Glomerular visceral epithelial cell (primary cell): Measurements from ENCODE around the gene MAPK9.
A peak's percentile ranks its signal among the peaks of the same experiment; 100 is the strongest.

Experiments
- DNase-seq: peaks from one replicate; pipeline ENCODE4 v3.0.0-alpha.2; 2016; ENCODE audit errors: extremely low spot score

MAPK9 gene

DNA sequence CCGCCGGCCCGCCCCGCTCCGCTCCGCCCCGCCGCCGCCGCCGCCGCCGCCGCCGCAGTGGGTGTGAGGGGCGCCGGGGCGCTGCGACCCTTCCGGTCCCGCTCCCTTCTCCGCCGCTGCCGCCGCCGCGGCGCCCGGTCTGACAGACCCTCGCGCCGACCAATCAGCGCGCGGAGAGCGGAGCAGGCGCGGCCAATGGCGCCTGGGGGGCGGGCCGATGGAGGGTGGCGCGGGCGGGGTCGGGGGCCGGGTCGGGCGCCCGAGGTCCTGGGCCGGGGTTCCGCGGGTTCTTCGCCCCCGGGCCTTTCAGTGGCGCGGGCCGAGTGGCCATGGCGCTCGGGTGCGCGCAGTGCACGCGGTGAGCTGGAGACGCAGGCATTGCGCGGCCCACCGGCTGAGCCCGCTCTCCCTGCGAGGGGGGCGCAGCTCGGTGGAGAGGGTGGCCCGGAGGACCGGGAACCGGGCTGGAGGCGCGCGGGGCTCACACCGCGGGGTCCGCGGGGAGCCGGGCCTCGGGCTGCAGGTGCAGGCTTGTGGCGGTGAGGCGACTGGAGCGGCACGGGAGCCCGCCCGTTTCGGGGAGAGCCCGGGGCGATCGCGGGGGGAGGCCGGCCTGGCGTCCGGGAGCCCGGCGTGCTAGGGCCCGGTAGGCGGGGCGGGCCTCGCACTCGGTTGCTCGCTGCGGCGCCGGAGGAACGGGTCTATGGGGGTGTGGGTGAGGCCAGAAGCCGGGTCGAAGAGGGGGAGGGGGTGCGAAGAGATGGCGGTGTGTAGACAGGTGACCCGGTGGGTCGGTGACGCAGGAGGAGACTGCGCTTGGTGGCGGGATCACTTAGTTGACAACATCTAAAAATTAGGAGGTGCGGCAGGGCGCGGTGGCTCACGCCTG is at the start of gene MAPK9:
MAPK9 (minus strand) TSS at position 141 of the 889 bp plus-strand sequence. CDS start 11,522 bp downstream, outside the sequence.
- DNase-seq = peak; percentile 87

- no peak for DNase-seq
These were observed 49.7 kb upstream of the MAPK9 start for GRCh38 chr5:180341595-180341994.

DNA sequence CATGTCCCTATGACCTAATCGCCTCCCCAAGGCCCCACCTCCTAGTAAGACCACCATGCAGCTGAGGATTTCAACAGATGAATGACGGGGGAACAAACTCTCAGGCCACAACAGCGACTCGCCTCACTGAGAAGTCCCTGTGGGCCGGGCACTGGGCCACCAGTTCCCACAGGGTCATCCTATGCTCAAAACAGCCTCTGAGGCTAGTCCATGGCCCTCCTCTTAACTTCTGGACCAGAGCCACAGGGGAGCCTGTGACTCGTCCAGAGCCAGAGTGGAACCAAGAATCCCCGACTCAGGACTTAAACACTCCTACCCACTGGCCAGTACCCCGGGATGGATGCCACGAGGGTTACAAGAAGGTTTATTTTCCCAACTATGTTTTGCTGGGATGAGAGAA is 49.0 kb upstream of the MAPK9 start:
- DNase-seq = no peak

DNA sequence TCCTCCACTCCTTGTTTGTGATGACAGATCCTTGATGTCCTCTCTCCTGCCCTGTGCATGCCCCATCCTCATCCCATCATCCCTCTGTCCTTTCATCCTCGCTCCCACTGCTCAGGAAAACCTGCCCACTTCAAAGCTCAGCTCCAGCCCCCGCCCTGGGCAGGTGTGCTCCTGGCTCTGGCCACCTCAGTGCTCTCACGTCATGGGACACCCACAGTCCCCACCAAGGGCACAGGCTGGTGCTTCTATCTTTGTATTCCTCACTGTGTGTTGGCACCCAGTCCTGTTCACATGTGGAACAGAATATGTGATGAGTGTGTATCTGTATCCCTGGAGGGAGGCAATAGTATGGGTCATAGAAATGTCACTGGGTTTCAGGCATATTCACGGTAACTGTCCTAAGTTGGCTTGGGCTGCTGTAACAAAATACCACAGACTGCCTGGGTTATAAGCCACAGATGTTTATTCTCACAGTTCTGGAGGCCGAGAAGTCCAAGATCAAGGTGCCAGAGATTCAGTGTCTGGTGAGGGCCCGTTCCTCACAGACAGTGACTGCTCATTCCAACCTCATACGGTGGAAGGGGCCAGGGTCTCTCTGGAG is 47.8 kb upstream of the MAPK9 start:
- DNase-seq = no peak

GRCh38 chr5:180338001-180338707 is 46.3 kb upstream of the MAPK9 start:
- no peak for DNase-seq

GRCh38 chr5:180336234-180337020 is 44.5 kb upstream of the MAPK9 start:
- DNase-seq = no peak

GRCh38 chr5:180335614-180336233 is 43.8 kb upstream of the MAPK9 start:
- DNase-seq = no peak

GRCh38 chr5:180334751-180335613 is 43.1 kb upstream of the MAPK9 start:
- DNase-seq = no peak

DNA sequence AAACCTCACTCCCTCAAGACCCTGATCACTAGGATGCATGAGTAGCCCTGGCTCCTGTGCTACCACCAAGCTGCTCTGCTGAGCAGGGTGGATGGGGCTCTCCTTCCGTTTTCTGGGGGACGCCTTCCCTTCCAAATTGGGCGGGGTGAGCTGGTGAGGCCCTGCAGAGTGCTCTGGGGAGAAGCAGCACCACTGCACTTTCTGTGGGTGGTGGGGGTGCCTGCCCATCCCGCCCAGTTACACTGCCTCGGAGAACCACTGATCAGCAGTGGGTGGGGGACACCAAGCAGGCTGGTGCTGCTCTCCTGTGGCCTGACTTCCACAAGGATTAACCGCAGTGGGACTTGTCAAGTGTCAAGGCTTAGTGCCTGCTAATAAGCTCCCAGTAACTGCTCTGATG is 42.3 kb upstream of the MAPK9 start:
- DNase-seq = no peak

DNA sequence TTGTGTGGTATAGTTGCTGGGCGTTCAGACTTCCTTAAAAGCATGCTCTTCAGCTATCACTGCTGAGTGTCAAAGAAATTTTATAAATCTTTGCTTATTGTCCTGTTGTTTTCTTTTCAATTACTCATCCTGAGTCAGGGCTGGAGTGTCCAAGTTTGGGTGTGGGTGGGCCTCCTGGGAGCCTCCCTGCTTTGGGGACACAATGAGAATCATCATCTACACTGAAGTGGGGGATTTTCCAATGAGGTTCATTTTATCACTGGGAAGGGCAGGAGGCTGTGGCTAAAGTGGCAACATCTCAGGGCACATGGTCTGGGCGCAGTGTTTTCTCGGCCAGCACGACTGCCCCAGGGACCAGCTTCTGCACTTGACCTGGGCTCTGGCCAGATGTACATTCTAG is 41.8 kb upstream of the MAPK9 start:
- DNase-seq = peak; percentile 41

DNA sequence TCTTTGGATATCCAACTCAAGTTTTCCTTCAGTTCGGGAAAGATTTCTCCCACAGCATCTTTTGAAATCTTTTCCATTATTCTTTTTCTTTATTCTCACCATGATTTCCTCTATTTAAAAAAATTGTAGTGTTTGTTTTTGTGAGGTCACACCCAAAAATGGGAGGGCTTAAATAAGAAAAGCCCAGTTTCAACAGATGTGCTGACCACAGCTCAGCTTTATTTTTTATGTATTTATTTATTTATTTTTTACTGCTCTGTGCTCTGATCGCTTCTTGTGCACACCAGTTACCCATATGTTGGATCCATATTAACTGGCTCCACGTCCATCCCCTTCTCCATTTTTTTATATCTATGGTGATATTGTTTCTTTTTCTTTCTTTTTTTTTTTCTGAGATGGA is 41.0 kb upstream of the MAPK9 start:
- DNase-seq = no peak

GRCh38 chr5:180332051-180332517 is 40.2 kb upstream of the MAPK9 start:
- no peak for DNase-seq

DNA sequence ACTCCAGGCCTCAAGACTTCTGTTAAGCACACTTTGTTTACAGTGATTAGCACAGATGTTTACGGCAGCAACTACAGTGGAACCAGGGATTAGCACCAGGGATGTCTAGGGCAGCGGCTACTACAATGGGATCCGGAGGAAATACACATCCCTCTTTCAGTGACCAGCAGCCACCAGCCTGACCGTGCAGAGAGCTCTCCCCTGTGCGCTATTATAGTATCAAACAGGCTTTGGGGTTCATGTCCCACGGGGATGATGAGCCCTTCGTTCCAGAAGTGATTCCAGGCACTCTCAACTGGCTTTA is 39.7 kb upstream of the MAPK9 start:
- DNase-seq = no peak

GRCh38 chr5:180330810-180331646 is 39.1 kb upstream of the MAPK9 start:
- DNase-seq = peak; percentile 90

DNA sequence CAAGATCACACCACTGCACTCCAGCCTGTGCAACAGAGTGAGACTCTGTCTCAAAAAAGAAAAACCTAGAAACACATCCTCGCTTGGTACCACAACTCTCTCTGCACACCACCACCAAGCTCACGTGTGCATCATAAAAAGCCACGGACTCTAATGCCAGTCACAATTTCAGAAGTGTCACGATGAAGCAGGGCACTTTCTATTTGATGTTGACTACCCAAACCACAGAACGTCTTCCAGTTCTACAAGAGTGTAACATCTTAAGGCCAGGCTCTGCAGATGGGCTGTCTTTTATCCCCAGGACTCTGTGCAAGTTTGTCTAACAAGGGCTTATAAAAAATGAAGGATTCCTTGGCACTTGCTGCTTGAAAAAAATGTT is 38.4 kb upstream of the MAPK9 start:
- no peak for DNase-seq

DNA sequence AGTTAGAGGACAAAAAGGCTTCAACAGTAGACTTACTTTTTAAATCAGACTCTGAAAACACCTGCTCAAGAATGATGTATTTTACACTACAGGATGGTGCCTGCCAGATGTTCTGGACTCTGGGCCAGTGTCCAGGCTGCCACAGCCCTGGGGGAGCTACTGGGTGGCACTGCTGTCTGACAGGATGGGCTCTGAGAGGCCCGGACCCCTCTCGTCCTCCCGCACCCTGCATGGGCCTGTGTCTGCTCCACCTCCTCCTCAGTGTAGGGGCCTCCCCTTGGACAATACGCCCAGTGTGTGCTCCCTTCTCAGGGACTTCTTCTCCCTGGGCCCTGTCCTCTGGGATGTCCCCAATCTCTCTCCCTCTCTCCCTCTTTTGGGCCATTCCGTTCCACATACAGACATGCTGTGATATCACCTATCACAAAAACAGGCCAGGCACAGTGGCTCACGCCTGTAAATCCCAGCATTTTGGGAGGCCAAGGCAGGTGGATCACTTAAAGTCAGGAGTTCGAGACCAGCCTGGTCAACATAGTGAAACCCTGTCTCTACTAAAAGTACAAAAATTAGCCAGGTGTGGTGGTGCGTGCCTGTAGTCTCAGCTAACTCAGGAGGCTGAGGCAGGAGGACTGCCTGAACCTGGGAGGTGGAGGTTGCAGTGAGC is 37.9 kb upstream of the MAPK9 start:
- no peak for DNase-seq

DNA sequence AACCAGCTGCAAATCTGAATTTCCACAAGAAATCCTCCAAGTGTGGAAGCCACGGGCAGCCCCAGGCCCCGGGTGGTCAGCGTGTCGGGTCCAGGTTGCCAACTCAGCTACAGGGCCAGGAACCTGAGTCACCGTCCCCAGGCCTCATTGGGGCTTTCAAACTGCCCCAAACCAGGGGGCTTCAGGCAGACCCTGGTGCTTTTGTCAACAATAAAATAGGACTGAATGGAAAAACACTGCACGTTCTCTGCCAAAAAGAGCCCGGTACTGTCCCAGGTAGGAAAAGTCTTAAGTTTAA is 37.2 kb upstream of the MAPK9 start:
- no peak for DNase-seq

GRCh38 chr5:180328296-180329137 is 36.6 kb upstream of the MAPK9 start:
- peak; percentile 79 for DNase-seq
